Measurements from ENCODE around the gene FOXA2. TPM values are rescaled to one million over a fixed set of nuclear protein-coding genes. Genes with fewer than 3 reads are reported as not detected.
A peak's percentile ranks its signal among the peaks of the same experiment; 100 is the strongest.

Gene FOXA2
- total and polyA plus RNA-seq, 2 of the 13 experiments (the other 11 are each of a cell fraction or from before 2014, with no cell fraction given): 8.8 to 12.2 TPM

DNA sequence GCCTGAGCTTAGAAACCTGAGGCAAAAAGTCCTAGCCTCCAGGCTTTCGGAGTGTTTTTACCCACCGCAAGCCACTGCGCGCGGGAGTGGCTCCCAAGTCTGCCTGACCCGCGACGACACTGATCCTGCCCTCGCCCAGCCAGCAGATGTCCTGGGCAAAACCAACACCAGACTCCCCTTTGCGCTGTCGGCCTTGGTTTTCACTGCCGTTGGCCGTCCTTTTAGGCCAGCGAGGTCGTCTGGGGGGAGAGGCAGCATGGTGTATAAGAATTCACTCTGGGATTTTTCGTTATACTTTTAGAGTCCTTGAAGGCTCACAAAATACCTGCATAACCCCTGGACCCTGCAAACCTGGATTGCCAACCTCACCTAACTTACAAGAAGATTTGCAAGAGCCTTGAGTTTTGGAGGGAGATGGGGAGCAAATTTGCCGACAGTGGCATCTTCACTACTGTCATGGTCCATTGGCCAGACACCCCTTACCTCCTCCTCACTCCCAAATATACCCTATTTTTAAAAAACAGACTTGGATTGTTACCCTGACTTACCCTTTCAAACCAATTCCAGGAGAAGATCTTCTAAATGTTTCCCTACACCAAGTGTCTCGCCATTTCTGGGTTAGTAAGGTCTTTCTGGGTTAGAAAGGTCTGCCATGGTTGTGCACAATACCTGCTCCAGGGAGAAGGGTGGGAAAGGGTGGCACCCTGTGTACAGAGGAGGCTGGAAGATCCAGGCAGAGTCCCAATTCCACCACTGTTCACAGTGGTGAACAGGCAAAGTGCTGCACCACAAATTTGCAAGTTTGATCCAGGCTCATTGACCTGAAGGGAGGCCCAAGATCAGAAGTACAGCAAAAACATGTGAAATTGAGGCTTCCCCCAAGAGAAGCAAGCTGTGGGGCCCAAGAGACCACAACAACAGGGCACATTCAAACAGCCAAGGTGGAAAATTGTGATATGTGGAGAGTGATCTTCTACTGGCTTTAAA, 4.4 kb downstream of the FOXA2 start (continued):
- TF ChIP-seq ZBTB7A (CRISPR knock-in tag; IDR thresholded peaks at IDR 0.05) (no peak), RAD21 (CRISPR knock-in tag; IDR thresholded peaks at IDR 0.05) (no peak), PCBP2 (optimal IDR thresholded peaks at IDR 0.05; ENCODE audit: low read depth, low read length, poor library complexity, severe bottlenecking) (no peak), ZFX (CRISPR knock-in tag; IDR thresholded peaks at IDR 0.05; ENCODE audit: low read depth) (peak; percentile 62), ZBTB7B (CRISPR knock-in tag; IDR thresholded peaks at IDR 0.05) (peak; percentile 28; the same call in 1 of the 2 replicates), NFKB2 (CRISPR knock-in tag; IDR thresholded peaks at IDR 0.05; ENCODE audit: borderline replicate concordance) (peak; percentile 64; the same call in 1 of the 2 replicates), UBTF (CRISPR knock-in tag; IDR thresholded peaks at IDR 0.05) (peak; percentile 33; the same call in 1 of the 2 replicates), ZNF788 (CRISPR knock-in tag; IDR thresholded peaks at IDR 0.05; ENCODE audit: borderline replicate concordance) (peak; percentile 86; the same call in 1 of the 2 replicates), ZMYM2 (CRISPR knock-in tag; IDR thresholded peaks at IDR 0.05) (no peak), SALL2 (CRISPR knock-in tag; IDR thresholded peaks at IDR 0.05) (peak; percentile 52; the same call in 1 of the 2 replicates), DNMT3B (CRISPR knock-in tag; conservative IDR thresholded peaks at IDR 0.05) (no peak), ZNF672 (CRISPR knock-in tag; IDR thresholded peaks at IDR 0.05) (no peak), ARID2 (CRISPR knock-in tag; IDR thresholded peaks at IDR 0.05; ENCODE audit: borderline replicate concordance) (0 out of 2 replicates have a peak, but pooled peaks have one; percentile 42), ZFP62 (CRISPR knock-in tag; IDR thresholded peaks at IDR 0.05) (no peak), THYN1 (CRISPR knock-in tag; IDR thresholded peaks at IDR 0.05; ENCODE audit: borderline replicate concordance, low read depth) (0 out of 2 replicates have a peak, but pooled peaks have one; percentile 24), CBX1 (IDR thresholded peaks at IDR 0.05; ENCODE audit: low read depth) (no peak), ZMAT3 (CRISPR knock-in tag; conservative IDR thresholded peaks at IDR 0.05) (0 out of 2 replicates have a peak, but pooled peaks have one; percentile 53), NR2F6 (IDR thresholded peaks at IDR 0.05) (no peak), NR2F6 (CRISPR knock-in tag; IDR thresholded peaks at IDR 0.05) (no peak)
- TF ChIP-seq, protein P1, sequence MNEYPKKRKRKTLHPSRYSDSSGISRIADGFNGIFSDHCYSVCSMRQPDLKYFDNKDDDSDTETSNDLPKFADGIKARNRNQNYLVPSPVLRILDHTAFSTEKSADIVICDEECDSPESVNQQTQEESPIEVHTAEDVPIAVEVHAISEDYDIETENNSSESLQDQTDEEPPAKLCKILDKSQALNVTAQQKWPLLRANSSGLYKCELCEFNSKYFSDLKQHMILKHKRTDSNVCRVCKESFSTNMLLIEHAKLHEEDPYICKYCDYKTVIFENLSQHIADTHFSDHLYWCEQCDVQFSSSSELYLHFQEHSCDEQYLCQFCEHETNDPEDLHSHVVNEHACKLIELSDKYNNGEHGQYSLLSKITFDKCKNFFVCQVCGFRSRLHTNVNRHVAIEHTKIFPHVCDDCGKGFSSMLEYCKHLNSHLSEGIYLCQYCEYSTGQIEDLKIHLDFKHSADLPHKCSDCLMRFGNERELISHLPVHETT (CRISPR knock-in tag; conservative IDR thresholded peaks at IDR 0.05): no peak
- TF ChIP-seq, protein P2, sequence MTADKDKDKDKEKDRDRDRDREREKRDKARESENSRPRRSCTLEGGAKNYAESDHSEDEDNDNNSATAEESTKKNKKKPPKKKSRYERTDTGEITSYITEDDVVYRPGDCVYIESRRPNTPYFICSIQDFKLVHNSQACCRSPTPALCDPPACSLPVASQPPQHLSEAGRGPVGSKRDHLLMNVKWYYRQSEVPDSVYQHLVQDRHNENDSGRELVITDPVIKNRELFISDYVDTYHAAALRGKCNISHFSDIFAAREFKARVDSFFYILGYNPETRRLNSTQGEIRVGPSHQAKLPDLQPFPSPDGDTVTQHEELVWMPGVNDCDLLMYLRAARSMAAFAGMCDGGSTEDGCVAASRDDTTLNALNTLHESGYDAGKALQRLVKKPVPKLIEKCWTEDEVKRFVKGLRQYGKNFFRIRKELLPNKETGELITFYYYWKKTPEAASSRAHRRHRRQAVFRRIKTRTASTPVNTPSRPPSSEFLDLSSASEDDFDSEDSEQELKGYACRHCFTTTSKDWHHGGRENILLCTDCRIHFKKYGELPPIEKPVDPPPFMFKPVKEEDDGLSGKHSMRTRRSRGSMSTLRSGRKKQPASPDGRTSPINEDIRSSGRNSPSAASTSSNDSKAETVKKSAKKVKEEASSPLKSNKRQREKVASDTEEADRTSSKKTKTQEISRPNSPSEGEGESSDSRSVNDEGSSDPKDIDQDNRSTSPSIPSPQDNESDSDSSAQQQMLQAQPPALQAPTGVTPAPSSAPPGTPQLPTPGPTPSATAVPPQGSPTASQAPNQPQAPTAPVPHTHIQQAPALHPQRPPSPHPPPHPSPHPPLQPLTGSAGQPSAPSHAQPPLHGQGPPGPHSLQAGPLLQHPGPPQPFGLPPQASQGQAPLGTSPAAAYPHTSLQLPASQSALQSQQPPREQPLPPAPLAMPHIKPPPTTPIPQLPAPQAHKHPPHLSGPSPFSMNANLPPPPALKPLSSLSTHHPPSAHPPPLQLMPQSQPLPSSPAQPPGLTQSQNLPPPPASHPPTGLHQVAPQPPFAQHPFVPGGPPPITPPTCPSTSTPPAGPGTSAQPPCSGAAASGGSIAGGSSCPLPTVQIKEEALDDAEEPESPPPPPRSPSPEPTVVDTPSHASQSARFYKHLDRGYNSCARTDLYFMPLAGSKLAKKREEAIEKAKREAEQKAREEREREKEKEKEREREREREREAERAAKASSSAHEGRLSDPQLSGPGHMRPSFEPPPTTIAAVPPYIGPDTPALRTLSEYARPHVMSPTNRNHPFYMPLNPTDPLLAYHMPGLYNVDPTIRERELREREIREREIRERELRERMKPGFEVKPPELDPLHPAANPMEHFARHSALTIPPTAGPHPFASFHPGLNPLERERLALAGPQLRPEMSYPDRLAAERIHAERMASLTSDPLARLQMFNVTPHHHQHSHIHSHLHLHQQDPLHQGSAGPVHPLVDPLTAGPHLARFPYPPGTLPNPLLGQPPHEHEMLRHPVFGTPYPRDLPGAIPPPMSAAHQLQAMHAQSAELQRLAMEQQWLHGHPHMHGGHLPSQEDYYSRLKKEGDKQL (CRISPR knock-in tag; IDR thresholded peaks at IDR 0.05; ENCODE audit: low read depth): no peak
